ENCODE measurements around the gene GALNT12. TPM values are rescaled to one million over a fixed set of nuclear protein-coding genes. Genes with fewer than 3 reads are reported as not detected.
A peak's percentile ranks its signal among the peaks of the same experiment; 100 is the strongest.

The GALNT12 gene
- total and polyA plus RNA-seq, 2 experiments from 2014 or later: 13.9 to 16.4 TPM

DNA sequence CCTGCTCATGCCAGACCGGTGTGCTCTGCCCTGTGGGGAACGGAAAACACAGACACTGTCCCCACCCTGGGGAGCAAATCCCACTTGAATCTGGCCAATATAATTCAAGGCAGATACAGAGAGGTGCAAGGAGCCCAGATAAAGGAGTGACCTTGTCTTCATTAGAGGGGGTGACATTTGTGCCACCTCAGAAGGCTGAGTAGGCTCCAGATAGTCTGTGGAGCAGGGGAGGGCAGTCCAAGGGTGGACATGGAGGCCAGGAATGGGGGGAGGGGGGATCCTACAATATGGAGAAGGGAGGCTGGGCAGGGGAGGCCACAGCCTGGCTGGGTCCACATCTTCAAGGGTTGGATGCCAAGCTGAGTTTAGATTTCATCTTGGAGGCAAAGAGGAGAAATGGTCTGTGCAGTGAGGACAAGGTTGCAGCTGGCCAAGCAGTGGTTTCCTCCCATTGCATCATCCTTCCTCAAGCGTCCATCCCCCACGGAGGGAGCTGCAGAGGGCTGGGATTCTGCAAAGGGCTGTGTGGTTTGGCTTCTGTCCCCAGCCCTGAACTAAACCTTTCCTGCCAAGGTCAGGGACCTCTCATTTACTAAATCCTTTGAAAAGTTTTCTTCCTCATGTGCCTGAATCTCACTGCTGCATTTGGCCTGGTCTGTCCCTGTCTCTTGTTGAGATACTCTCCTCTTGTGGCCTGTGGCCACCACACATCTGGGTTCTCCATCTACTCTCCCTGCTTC is 60.1 kb downstream of the GALNT12 start:
- WGBS (ENCODE audit: low lambda C conversion rate, missing lambda C conversion rate): 74% methylated on average over 4 of the region's 4 CpGs
- H3K27me3 ChIP-seq: no peaks in the 10 kb centered on the region
- no peaks in the 10 kb centered on the region for H3K36me3 ChIP-seq (replicated peaks; ENCODE audit: insufficient read depth, low read depth)
- DNase-seq (ENCODE audit: low spot score): peak; percentile 38
- TF ChIP-seq, protein P1, sequence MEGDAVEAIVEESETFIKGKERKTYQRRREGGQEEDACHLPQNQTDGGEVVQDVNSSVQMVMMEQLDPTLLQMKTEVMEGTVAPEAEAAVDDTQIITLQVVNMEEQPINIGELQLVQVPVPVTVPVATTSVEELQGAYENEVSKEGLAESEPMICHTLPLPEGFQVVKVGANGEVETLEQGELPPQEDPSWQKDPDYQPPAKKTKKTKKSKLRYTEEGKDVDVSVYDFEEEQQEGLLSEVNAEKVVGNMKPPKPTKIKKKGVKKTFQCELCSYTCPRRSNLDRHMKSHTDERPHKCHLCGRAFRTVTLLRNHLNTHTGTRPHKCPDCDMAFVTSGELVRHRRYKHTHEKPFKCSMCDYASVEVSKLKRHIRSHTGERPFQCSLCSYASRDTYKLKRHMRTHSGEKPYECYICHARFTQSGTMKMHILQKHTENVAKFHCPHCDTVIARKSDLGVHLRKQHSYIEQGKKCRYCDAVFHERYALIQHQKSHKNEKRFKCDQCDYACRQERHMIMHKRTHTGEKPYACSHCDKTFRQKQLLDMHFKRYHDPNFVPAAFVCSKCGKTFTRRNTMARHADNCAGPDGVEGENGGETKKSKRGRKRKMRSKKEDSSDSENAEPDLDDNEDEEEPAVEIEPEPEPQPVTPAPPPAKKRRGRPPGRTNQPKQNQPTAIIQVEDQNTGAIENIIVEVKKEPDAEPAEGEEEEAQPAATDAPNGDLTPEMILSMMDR (IDR thresholded peaks at IDR 0.05; ENCODE audit: poor library complexity): no peak
- no peak for TF ChIP-seq EZH2 (IDR thresholded peaks at IDR 0.05; ENCODE audit: borderline replicate concordance)
- no peak for TF ChIP-seq EZH2phosphoT487 (IDR thresholded peaks at IDR 0.05; ENCODE audit: low read depth, severe bottlenecking, unreplicated experiment)
- H3K4me1 ChIP-seq (ENCODE audit: insufficient read depth): peaks cover 11% of the 10 kb centered on the region
- no peak overlapping the region for H3K4me3 ChIP-seq
- H3K9me2 ChIP-seq (replicated peaks; ENCODE audit: insufficient read depth): no peaks in the 10 kb centered on the region
- H3K79me2 ChIP-seq: no peaks in the 10 kb centered on the region
- H2AFZ ChIP-seq: no peak overlapping the region
- H4K20me1 ChIP-seq (ENCODE audit: insufficient read depth, poor library complexity, severe bottlenecking): no peaks in the 10 kb centered on the region
- no peak overlapping the region for H3K4me2 ChIP-seq
- no peaks in the 10 kb centered on the region for H3K9me3 ChIP-seq (ENCODE audit: low read depth)
- peak overlapping the region; percentile 31 for H3K27ac ChIP-seq

DNA sequence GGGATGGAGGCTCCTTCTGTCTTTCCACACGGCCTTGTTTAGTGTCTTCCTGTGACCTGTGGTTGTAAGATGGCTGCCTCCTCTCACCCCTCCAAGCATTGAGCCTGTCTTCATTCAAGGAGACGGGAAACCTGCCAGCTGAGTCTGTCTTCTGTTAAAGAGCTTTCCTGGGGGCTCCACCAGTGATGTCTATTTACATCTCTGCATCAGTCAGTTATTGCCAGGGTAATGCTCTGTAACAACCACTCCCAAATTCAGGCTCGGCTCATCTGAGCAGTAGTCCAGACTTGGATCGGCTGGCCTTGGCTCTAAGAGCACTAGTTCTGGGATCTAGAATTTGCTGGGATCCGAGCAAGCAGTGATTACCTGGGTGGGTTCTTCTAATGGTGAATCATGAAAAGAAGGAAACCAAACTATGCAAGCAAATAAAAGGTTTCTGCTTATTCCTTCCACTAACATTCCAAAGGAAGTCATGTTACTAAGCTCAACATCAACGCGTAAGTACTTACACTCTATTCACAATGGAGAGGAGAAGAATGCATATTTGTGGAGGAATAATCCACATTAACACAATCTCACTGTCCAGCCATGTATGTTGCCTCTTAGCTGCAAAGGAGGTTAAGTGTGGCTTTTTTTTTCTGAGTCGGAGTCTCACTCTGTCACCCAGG is 61.7 kb downstream of the GALNT12 start:
- Histone ChIP-seq H3K9me3 (ENCODE audit: low read depth) (no peaks in the 10 kb centered on the region), H3K79me2 (no peaks in the 10 kb centered on the region), H3K27ac (no peak overlapping the region), H4K20me1 (ENCODE audit: insufficient read depth, poor library complexity, severe bottlenecking) (no peaks in the 10 kb centered on the region), H3K4me2 (no peak overlapping the region), H2AFZ (no peak overlapping the region), H3K27me3 (no peaks in the 10 kb centered on the region), H3K9me2 (replicated peaks; ENCODE audit: insufficient read depth) (no peaks in the 10 kb centered on the region), H3K36me3 (replicated peaks; ENCODE audit: insufficient read depth, low read depth) (no peaks in the 10 kb centered on the region), H3K4me3 (no peak overlapping the region), H3K4me1 (ENCODE audit: insufficient read depth) (peaks cover 11% of the 10 kb centered on the region)
- WGBS (ENCODE audit: low lambda C conversion rate, missing lambda C conversion rate): 86% methylated on average over 8 of the region's 8 CpGs
- no peak for DNase-seq (ENCODE audit: low spot score)
- TF ChIP-seq EZH2 (IDR thresholded peaks at IDR 0.05; ENCODE audit: borderline replicate concordance) (no peak), EZH2phosphoT487 (IDR thresholded peaks at IDR 0.05; ENCODE audit: low read depth, severe bottlenecking, unreplicated experiment) (no peak)
- TF ChIP-seq, protein P1 (IDR thresholded peaks at IDR 0.05; ENCODE audit: poor library complexity): no peak

DNA sequence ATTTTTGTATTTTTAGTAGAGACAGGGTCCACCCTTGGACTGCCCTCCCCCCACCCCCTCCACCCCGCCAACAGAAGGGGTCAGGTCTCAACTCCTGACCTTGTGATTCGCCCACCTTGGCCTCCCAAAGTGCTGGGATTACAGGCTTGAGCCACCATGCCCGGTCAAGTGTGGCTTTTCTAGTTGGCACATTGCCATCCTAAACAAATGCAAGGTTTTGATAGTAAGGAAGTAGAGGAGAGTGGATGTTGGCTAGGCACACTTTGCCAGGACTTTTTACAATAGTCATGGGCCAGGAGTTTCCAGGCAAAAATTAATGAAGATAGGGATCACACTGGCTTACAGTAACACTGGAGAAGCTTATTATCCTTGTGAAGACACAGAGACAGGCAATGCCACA is 62.4 kb downstream of the GALNT12 start:
- 82% methylated on average over 2 of the region's 3 CpGs for WGBS (ENCODE audit: low lambda C conversion rate, missing lambda C conversion rate)
- H3K27me3 ChIP-seq: no peaks in the 10 kb centered on the region
- no peaks in the 10 kb centered on the region for H3K9me2 ChIP-seq (replicated peaks; ENCODE audit: insufficient read depth)
- no peak overlapping the region for H3K27ac ChIP-seq
- TF ChIP-seq EZH2phosphoT487 (IDR thresholded peaks at IDR 0.05; ENCODE audit: low read depth, severe bottlenecking, unreplicated experiment) (no peak), EZH2 (IDR thresholded peaks at IDR 0.05; ENCODE audit: borderline replicate concordance) (no peak)
- TF ChIP-seq, protein P1 (IDR thresholded peaks at IDR 0.05; ENCODE audit: poor library complexity): no peak
- H2AFZ ChIP-seq: no peak overlapping the region
- H3K4me1 ChIP-seq (ENCODE audit: insufficient read depth): peaks cover 5% of the 10 kb centered on the region
- H4K20me1 ChIP-seq (ENCODE audit: insufficient read depth, poor library complexity, severe bottlenecking): no peaks in the 10 kb centered on the region
- no peaks in the 10 kb centered on the region for H3K36me3 ChIP-seq (replicated peaks; ENCODE audit: insufficient read depth, low read depth)
- no peaks in the 10 kb centered on the region for H3K79me2 ChIP-seq
- no peak overlapping the region for H3K4me2 ChIP-seq
- DNase-seq (ENCODE audit: low spot score): no peak
- H3K9me3 ChIP-seq (ENCODE audit: low read depth): no peaks in the 10 kb centered on the region
- H3K4me3 ChIP-seq: no peak overlapping the region

All from hepatocyte (in vitro differentiated cells).